Keratinocyte (primary cell): ENCODE measurements around the gene SLC8A1. TPM values are rescaled to one million over a fixed set of nuclear protein-coding genes. Genes with fewer than 3 reads are reported as not detected.

Experiments
- DNase-seq: peaks from one replicate; pipeline ENCODE4 v3.0.0-alpha.2; 2011; ENCODE audit warnings: low read depth, missing footprints, low spot score
- FAIRE-seq: peaks from 2 replicates; lab custom pipeline; 2011; peaks lifted over from hg19 to GRCh38; lab: Jason Lieb, UNC
- H2AFZ ChIP-seq: 2 replicates; pipeline ENCODE4 v1.6.0; 2012; ENCODE audit warnings: low read length, control low read depth, inconsistent platforms; ENCODE audit not compliant: control insufficient read depth
- H3K27ac ChIP-seq: 2 replicates; pipeline ENCODE4 v1.5.1; 2011; ENCODE audit warnings: low read length; ENCODE audit not compliant: control insufficient read depth, insufficient read depth
- H3K27me3 ChIP-seq: 3 replicates; pipeline ENCODE4 v1.6.0; 2011; ENCODE audit warnings: low read length; ENCODE audit not compliant: control insufficient read depth, insufficient read depth; ENCODE audit errors: extremely low read depth
- H3K36me3 ChIP-seq, 2 experiments: 2 replicates in 1 of 2; 3 replicates in 1 of 2; pipeline ENCODE4 v1.5.1; 2011; ENCODE audit warnings: low read length in 2 of 2, mild to moderate bottlenecking in 1 of 2; ENCODE audit not compliant: control insufficient read depth in 2 of 2, insufficient read depth in 2 of 2; ENCODE audit errors: extremely low read depth in 1 of 2
- H3K4me1 ChIP-seq: 3 replicates; pipeline ENCODE4 v1.5.1; 2011; ENCODE audit warnings: low read length; ENCODE audit not compliant: control insufficient read depth, insufficient read depth; ENCODE audit errors: extremely low read depth
- H3K4me2 ChIP-seq: 3 replicates; pipeline ENCODE4 v1.6.0; 2011; ENCODE audit warnings: low read depth, low read length; ENCODE audit not compliant: control insufficient read depth, insufficient read depth; ENCODE audit errors: extremely low read depth
- H3K4me3 ChIP-seq, 3 experiments: fragments of 200-600 bp in 1 of 3; sonication (generic) in 1 of 3; 2 replicates in 2 of 3; 3 replicates in 1 of 3; pipeline ENCODE4 v1.5.1; 2011 to 2016; ENCODE audit warnings: low read length in 3 of 3, mild to moderate bottlenecking in 3 of 3, control low read depth in 2 of 3, inconsistent platforms in 1 of 3, low read depth in 1 of 3, mixed read lengths in 1 of 3, mixed run types in 1 of 3, moderate library complexity in 1 of 3; ENCODE audit not compliant: control insufficient read depth in 2 of 3, insufficient read depth in 2 of 3; ENCODE audit errors: extremely low read depth in 1 of 3
- H3K79me2 ChIP-seq: 2 replicates; pipeline ENCODE4 v1.6.0; 2012; ENCODE audit warnings: low read length; ENCODE audit not compliant: control insufficient read depth, insufficient read depth
- H3K9ac ChIP-seq: 3 replicates; pipeline ENCODE4 v1.6.0; 2011; ENCODE audit warnings: low read length; ENCODE audit not compliant: control insufficient read depth, insufficient read depth; ENCODE audit errors: extremely low read depth
- H3K9me1 ChIP-seq: 3 replicates; pipeline ENCODE4 v1.6.0; 2011; ENCODE audit warnings: low read length; ENCODE audit not compliant: control insufficient read depth, insufficient read depth; ENCODE audit errors: extremely low read depth
- H3K9me3 ChIP-seq: 2 replicates; pipeline ENCODE4 v1.5.1; 2012; ENCODE audit warnings: low read depth, low read length; ENCODE audit not compliant: control insufficient read depth
- H4K20me1 ChIP-seq: 3 replicates; pipeline ENCODE4 v1.6.0; 2011; ENCODE audit warnings: low read length; ENCODE audit not compliant: control insufficient read depth, insufficient read depth; ENCODE audit errors: extremely low read depth
- EZH2 ChIP-seq: IDR thresholded peaks from one replicate; pipeline ENCODE4 v1.6.1; 2012; ENCODE audit warnings: inconsistent platforms, mild to moderate bottlenecking, low read length, moderate library complexity
- dilution Hi-C: fragments of 300-500 bp; cut with MboI; formaldehyde crosslinking; loops from one replicate; pipeline ENCODE4 v1.7.0; 2020; ENCODE audit warnings: low sequenced_read_pairs; ENCODE audit not compliant: extremely low pct_ligation_motif_present
- polyA plus RNA-seq, 5 experiments: library from polyadenylated mRNA; depleted of rRNA in 3 of 5; stranded (reverse) in 3 of 5; stranded (forward) in 1 of 5; unstranded in 1 of 5; fragments of >200 nt; gene quantifications; 1 replicate in 1 of 5; 2 replicates in 3 of 5; 3 replicates in 1 of 5; pipeline versions ENCODE4 v1.2.1 to v1.2.3, GENCODE V29; 2011 to 2012; ENCODE audit warnings: missing spikeins in 2 of 5, low read depth in 1 of 5, low replicate concordance in 1 of 5
- TF ChIP-seq, protein P1 (sequence below), 3 experiments: IDR thresholded peaks in 1 of 3; conservative IDR thresholded peaks in 1 of 3; optimal IDR thresholded peaks in 1 of 3; 2 replicates in 2 of 3; 3 replicates in 1 of 3; pipeline versions ENCODE3 to v1.5.1; 2011; ENCODE audit warnings: low read length in 3 of 3, mild to moderate bottlenecking in 3 of 3, moderate library complexity in 2 of 3, control low read depth in 1 of 3, inconsistent platforms in 1 of 3; ENCODE audit not compliant: insufficient read depth in 2 of 3; ENCODE audit errors: extremely low read depth in 1 of 3

SLC8A1 gene
- polyA plus RNA-seq, 1 donor (not counting 4 experiments of a cell fraction or from before 2014, with no cell fraction given): 2.7 TPM

DNA sequence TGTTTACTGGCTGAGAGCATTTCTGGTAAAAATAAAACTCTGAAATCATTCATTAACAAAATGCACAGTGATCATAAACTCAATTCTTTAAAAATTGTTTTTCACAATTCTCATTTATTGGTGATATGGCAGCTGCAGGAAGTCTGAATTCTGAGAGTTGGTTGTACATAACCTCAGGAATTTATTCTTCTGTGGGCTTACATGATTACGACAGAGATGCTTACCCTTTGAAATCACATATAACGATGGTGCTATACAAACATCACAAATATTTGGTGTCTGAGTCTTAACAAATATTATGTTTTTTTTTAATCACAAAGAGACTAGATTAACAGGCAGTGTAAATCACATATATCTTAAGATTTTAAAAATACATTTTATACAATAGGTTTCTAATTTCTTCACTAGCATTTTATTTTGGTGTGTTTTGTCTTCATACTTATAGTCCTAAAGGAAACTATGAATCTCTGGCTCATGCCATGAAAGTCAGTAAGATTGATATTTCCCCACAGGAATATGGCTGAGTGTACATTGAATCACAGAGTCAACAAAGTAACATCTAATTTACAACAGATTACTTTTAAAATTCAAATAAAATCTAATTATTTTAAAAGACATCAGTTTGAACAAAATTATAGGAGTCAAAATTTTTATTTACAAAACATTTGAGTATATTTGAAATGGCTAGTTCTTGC, 354.1 kb downstream of the SLC8A1 start:
- FAIRE-seq (no peak), DNase-seq (no peak)
- Histone ChIP-seq H3K4me3 (no peak overlapping the region), H3K36me3 (no peaks in the 10 kb centered on the region), H3K9me1 (no peaks in the 10 kb centered on the region), H4K20me1 (no peaks in the 10 kb centered on the region), H3K9ac (no peak overlapping the region), H3K4me2 (no peak overlapping the region), H3K79me2 (no peaks in the 10 kb centered on the region), H3K9me3 (no peaks in the 10 kb centered on the region), H3K4me1 (peaks cover 34% of the 10 kb centered on the region), H3K27me3 (no peaks in the 10 kb centered on the region), H3K27ac (no peak overlapping the region), H2AFZ (peak overlapping the region; percentile 35)
- dilution Hi-C loops: no loop called here
- TF ChIP-seq EZH2: no peak
- TF ChIP-seq, protein P1, sequence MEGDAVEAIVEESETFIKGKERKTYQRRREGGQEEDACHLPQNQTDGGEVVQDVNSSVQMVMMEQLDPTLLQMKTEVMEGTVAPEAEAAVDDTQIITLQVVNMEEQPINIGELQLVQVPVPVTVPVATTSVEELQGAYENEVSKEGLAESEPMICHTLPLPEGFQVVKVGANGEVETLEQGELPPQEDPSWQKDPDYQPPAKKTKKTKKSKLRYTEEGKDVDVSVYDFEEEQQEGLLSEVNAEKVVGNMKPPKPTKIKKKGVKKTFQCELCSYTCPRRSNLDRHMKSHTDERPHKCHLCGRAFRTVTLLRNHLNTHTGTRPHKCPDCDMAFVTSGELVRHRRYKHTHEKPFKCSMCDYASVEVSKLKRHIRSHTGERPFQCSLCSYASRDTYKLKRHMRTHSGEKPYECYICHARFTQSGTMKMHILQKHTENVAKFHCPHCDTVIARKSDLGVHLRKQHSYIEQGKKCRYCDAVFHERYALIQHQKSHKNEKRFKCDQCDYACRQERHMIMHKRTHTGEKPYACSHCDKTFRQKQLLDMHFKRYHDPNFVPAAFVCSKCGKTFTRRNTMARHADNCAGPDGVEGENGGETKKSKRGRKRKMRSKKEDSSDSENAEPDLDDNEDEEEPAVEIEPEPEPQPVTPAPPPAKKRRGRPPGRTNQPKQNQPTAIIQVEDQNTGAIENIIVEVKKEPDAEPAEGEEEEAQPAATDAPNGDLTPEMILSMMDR (optimal IDR thresholded peaks at IDR 0.05 in 1 of 3, IDR thresholded peaks at IDR 0.05 in 1 of 3, conservative IDR thresholded peaks at IDR 0.05 in 1 of 3; ENCODE audit: extremely low read depth in 1 of 3, insufficient read depth in 2 of 3, low read length in 3 of 3): no peak

GRCh38 chr2:40096360-40096759, 355.5 kb downstream of the SLC8A1 start:
- Histone ChIP-seq H3K79me2 (no peaks in the 10 kb centered on the region), H3K27ac (no peak overlapping the region), H3K4me3 (no peak overlapping the region), H3K36me3 (no peaks in the 10 kb centered on the region), H2AFZ (peak overlapping the region; percentile 38), H4K20me1 (no peaks in the 10 kb centered on the region), H3K9me1 (no peaks in the 10 kb centered on the region), H3K4me1 (peaks cover 34% of the 10 kb centered on the region), H3K9me3 (no peaks in the 10 kb centered on the region), H3K4me2 (no peak overlapping the region), H3K27me3 (no peaks in the 10 kb centered on the region), H3K9ac (no peak overlapping the region)
- peak; percentile 78 for FAIRE-seq
- dilution Hi-C loops: no loop called here
- no peak for TF ChIP-seq EZH2
- TF ChIP-seq, protein P1 (optimal IDR thresholded peaks at IDR 0.05 in 1 of 3, IDR thresholded peaks at IDR 0.05 in 1 of 3, conservative IDR thresholded peaks at IDR 0.05 in 1 of 3; ENCODE audit: extremely low read depth in 1 of 3, insufficient read depth in 2 of 3, low read length in 3 of 3): no peak
- DNase-seq: no peak
